OCI-LY7 (cell line): Measurements from ENCODE around the gene UBAP2.

Experiments used
- CTCF ChIP-seq: fragments of 200-600 bp; sonication (generic); conservative IDR thresholded peaks from 2 replicates; pipeline ENCODE4 v1.5.1; 2014; ENCODE audit warnings: mild to moderate bottlenecking, antibody characterized with exemption, low read length, moderate library complexity, mixed read lengths
- EZH2phosphoT487 ChIP-seq: fragments of 200-600 bp; sonication (generic); IDR thresholded peaks from 2 replicates; pipeline ENCODE4 v1.6.1; 2018; ENCODE audit warnings: low read depth, borderline replicate concordance, mild to moderate bottlenecking, mixed run types, antibody characterized with exemption, low read length, moderate library complexity, mixed read lengths

- TF ChIP-seq CTCF (no peak), EZH2phosphoT487 (no peak)
Measured at GRCh38 chr9:33942471-33943083, 106.1 kb downstream of the UBAP2 start.
